HUES64 (cell line): Measurements from ENCODE around the gene ICAM2.

Experiments used
- H3K27ac ChIP-seq: 2 replicates; pipeline ENCODE4 v1.7.0; 2013; ENCODE audit warnings: low read depth, low read length, inconsistent platforms
- H3K27me3 ChIP-seq: 2 replicates; pipeline ENCODE4 v1.6.1; 2013; ENCODE audit warnings: mild to moderate bottlenecking, low read length; ENCODE audit not compliant: insufficient read depth
- H3K36me3 ChIP-seq: 2 replicates; pipeline ENCODE4 v1.6.1; 2013; ENCODE audit warnings: mild to moderate bottlenecking, low read length; ENCODE audit not compliant: insufficient read depth
- H3K4me1 ChIP-seq: 2 replicates; pipeline ENCODE4 v1.6.1; 2013; ENCODE audit warnings: mild to moderate bottlenecking, low read length, moderate library complexity; ENCODE audit not compliant: insufficient read depth
- H3K4me3 ChIP-seq: 2 replicates; pipeline ENCODE4 v1.5.1; 2013; ENCODE audit warnings: mild to moderate bottlenecking, low read length, moderate library complexity
- H3K9ac ChIP-seq: 2 replicates; pipeline ENCODE4 v1.6.1; 2013; ENCODE audit warnings: mild to moderate bottlenecking, low read depth, low read length
- H3K9me3 ChIP-seq: 2 replicates; pipeline ENCODE4 v1.6.1; 2013; ENCODE audit warnings: low read depth, low read length; ENCODE audit not compliant: insufficient read depth
- WGBS: fragments of 150-250, 120-280 bp; methylation state at CpG from one replicate; pipeline ENCODE4 v1.1.7; 2013; ENCODE audit warnings: missing lambda C conversion rate; 5-methylcytosine and 5-hydroxymethylcytosine counted together

Gene ICAM2

DNA sequence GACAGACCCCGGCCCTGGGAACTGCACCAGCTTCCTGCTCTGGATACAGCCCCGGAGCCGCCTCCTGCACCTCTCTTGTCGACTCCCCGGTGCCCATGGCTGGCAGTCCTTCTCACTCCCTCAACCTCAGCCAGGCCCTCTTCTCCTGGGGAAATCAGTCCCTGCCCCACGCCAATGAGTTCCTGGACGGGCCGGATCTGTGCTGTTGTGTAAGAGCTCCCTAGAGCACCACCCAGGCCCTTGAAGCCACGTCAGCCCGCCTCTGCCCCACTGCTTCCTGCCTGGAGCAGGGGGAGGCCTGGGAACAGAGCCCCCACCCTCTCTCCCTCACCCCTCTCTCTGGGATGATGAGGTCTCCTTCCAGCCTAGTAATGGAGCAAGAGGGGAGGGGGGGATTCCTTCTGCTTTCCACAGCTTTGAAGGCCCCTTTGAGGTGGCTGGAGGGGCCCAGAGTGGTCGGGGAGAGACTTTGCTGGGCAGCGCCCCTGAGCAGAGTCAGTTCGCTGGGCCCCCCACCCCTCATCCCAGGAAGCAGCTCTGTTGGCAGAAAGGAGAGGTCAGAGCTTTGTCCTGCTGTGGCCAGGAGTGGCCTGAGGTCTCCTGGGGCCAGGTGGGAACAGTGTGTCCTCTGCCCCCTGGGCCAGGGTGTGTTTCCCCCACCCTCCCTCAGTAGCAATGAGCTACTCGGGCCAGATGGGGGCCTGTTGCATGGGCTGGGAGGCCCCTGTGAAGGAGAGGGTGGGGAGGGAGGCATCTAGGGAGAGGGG, 18.5 kb downstream of the ICAM2 start:
- H3K4me3 ChIP-seq: no peak overlapping the region
- no peak overlapping the region for H3K9ac ChIP-seq
- peaks cover 6% of the 10 kb centered on the region; the same call in 1 of the 2 replicates for H3K4me1 ChIP-seq
- H3K9me3 ChIP-seq: no peaks in the 10 kb centered on the region
- H3K27ac ChIP-seq: no peak overlapping the region
- no peaks in the 10 kb centered on the region for H3K36me3 ChIP-seq
- WGBS: 86% methylated on average over 13 of the region's 14 CpGs
- H3K27me3 ChIP-seq: peaks cover 21% of the 10 kb centered on the region

- H3K27ac ChIP-seq: no peak overlapping the region
- peaks cover 6% of the 10 kb centered on the region; the same call in 1 of the 2 replicates for H3K4me1 ChIP-seq
- no peaks in the 10 kb centered on the region for H3K36me3 ChIP-seq
- no peak overlapping the region for H3K4me3 ChIP-seq
- WGBS: 83% methylated on average over 5 of the region's 7 CpGs
- H3K9ac ChIP-seq: no peak overlapping the region
- peaks cover 27% of the 10 kb centered on the region for H3K27me3 ChIP-seq
- H3K9me3 ChIP-seq: no peaks in the 10 kb centered on the region
These were observed 19.3 kb downstream of the ICAM2 start for GRCh38 chr17:64001091-64001579.

DNA sequence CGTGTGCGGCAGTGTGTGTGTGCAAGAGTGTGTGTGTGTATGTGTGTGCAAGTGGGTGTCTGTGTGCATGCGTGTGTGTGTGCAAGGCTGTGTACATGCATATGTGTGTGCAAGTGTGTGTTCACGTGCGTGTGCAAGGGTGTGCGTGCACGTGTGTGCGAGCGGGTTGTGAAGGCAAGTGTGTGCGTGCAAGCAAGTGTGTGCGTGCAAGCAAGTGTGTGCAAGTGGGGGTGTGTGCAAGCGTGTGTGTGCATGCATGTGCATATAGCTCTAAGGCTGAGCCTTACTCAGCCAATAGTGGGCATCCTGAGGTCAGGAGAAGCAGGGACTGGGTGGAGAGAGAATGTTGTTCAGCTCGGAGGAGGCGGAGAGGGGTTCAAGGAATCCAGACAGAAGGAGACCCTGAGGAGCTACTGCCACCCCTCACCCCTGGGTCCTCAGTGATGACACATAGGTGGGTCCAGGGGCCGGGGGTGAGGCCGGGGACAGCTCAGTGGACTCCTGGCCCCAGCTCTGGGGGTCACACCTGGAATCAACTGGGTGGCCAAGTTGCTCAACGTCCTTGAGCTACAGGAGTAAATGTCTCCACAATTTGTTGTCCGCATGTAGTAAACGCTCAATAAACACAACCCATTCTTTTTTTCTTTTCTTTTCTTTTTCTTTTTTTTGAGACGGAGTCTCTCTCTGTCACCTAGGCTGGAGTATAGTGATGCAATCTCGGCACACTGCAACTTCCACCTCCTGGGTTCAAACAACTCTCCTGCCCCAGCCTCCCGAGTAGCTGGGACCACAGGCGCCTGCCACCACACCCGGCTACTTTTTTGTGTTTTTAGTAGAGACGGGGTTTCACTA, 20.5 kb downstream of the ICAM2 start:
- Histone ChIP-seq H3K4me1 (peaks cover 6% of the 10 kb centered on the region; the same call in 1 of the 2 replicates), H3K36me3 (no peaks in the 10 kb centered on the region), H3K9me3 (no peaks in the 10 kb centered on the region), H3K4me3 (no peak overlapping the region), H3K27me3 (peaks cover 27% of the 10 kb centered on the region), H3K27ac (no peak overlapping the region), H3K9ac (no peak overlapping the region)
- WGBS: 93% methylated on average over 21 of the region's 25 CpGs

DNA sequence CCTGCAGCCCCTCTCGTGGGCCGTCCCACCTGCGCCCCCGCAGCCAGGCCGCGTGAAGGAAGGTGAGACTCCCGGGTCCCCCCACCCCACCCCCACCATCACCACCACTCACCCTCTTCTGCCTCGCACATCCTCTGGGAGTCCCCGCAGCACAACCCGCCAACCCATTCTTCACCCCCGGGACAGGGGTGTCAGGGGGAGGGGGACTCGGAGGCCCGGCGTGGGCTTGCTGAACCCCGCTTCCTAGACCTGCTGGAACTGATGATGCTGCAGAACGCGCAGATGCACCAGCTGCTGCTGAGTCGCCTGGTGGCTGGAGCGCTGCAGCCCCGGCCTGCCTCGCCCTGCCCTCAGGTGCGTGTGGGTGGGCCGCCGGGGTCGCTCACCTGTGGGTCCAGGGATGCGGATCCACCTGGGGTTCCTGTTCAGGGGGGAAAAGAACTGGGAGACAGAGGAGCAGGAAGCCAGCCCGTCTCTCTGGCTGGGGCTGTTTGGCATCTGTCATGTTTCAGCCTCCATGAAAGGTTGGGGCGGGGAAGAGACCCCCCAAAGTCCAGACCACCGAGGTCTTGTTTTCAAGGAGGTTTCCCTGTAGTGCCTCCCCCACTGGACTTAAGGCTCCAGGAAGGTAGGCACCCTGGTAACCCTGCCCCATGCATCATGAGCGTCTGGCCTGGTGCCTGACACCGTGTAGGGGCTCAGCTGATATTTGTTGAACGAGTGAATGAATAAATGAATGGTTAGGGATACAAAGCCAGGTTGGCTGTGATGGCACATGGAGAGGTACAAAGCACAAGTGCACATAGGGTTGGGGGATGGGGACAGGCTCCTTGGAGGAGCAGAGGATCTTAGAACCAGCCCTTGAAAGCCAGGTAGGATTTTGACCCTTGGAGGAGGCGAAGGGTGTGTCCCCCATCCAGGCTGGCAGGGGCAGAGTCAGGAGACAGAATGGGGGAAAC, 21.4 kb downstream of the ICAM2 start:
- H3K36me3 ChIP-seq: no peaks in the 10 kb centered on the region
- H3K27me3 ChIP-seq: peaks cover 30% of the 10 kb centered on the region
- H3K9ac ChIP-seq: no peak overlapping the region
- H3K4me3 ChIP-seq: peak overlapping the region; percentile 90
- peaks cover 6% of the 10 kb centered on the region; the same call in 1 of the 2 replicates for H3K4me1 ChIP-seq
- no peaks in the 10 kb centered on the region for H3K9me3 ChIP-seq
- WGBS: 39% methylated on average over 32 of the region's 33 CpGs
- H3K27ac ChIP-seq: no peak overlapping the region

DNA sequence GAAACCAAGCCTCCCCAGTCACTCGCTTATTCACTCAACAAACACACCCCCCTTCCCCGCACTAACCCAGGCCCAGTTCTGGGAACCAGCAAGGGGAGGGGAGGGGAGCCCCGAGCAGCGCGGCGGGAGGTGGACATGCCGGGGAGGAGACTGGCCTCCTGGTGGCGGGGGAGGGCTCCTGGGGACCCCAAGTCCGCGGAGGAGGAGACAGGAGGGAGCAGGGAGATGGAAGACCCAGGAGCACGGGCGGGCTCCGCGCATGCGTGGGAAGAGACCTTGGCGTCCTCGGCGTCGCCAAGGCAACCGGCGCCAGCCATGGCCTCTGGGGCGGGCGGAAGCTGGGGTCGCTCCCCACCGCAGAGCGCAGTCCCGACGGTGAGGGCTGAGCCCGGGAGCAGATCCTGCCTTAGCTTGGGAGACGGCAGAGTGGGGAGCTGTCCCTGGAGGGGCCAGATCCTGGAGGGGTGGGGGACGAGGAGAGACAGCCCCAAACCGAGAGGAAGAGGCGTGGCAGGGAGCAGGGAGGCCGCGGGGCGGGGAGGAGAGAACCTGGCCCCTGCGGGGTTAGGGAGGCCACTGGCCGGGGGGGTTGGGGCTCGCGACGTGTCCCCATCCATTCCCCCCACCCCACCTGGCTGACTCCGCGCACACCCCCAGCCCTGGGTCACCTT, 22.2 kb downstream of the ICAM2 start, which contains the start of gene PRR29:
TSS of gene PRR29 (plus strand) at position 302 of the 671 bp plus-strand sequence. CDS start at position 316, 14 bp downstream.
- Histone ChIP-seq H3K9ac (peak within 1 kb of the TSS; percentile 2), H3K9me3 (no peaks in the 10 kb centered on the region), H3K4me3 (peak within 1 kb of the TSS; percentile 90), H3K27ac (no peak within 1 kb of the TSS), H3K27me3 (peaks cover 36% of the 10 kb centered on the region), H3K36me3 (no peaks in the 10 kb centered on the region), H3K4me1 (peaks cover 6% of the 10 kb centered on the region; the same call in 1 of the 2 replicates)
- WGBS: 2% methylated on average over 36 of the region's 43 CpGs

DNA sequence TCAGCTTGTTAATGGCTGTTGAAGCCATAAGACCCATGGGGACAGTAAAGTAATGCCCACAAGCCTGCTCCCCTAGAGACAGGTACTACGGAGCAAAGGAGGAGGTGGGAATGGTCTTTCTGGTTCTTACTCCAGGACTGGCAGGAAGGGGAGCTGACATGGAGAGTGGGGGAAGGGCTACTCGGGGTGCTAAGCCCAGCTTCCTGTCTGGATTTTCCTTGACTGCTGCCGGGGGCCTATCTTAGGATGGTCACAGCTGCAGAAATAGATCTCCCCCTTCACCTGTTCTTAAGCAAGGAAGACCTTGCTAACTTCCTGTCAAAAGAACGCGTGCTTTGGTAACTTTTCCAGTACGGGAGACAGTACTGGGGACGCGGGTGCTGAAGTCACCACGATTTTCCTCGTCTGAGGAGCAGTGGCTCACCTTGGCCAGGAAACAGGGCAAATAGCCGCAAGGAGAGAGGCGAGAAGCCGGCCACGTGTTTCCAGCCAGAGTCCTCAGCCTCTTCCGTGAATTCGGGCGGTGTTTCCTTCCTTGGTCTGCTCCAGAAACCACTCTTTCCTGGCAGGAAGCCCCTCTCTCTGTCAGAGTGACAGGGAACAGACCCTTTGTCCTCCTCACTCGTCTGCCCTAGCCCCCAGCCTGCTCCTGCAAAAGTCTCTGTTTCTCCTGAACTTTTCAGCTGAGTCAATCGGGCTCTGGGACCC, 22.9 kb downstream of the ICAM2 start:
- Histone ChIP-seq H3K4me3 (peak overlapping the region; percentile 90), H3K9me3 (no peaks in the 10 kb centered on the region)

DNA sequence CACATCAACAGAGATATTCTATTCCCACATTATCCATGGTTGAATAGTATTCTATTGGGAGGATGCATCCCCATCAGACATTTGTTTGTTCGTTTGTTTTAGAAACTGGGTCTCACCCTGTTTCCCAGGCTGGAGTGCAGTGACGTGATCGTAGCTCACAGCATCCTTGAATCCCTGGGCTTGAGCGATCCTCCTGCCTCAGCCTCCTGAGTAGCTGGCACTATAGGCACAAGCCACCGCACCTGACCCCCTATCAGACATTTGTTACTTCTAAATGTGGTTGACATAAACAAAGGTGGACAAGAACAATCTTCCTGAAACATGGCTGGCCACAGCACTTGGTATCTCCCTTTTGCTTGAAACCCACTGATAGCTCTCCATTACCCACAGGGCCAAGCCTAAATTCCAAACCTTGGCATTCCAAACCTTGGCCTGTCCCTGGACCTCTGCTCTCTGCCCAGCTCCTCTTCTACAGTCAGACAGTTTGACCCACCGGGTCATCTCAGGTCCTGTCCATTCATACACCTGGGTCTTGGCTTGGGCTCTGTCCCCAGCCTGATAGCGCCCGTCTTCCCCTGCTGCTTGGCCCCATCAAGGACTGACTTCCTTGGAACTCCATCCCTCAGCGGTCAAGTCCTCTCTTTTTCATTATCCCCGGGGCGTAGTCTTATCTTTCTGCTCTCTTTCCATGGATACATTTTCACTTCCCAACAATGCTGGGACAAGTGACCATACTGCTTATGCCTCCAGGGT, 23.8 kb downstream of the ICAM2 start:
- no peaks in the 10 kb centered on the region for H3K9me3 ChIP-seq

More for the DNA sequence above, 22.9 kb downstream of the ICAM2 start:
- WGBS: 12% methylated on average over 19 of the region's 19 CpGs
- Histone ChIP-seq H3K27ac (no peak overlapping the region), H3K27me3 (peaks cover 40% of the 10 kb centered on the region), H3K36me3 (no peaks in the 10 kb centered on the region), H3K9ac (peak overlapping the region; percentile 2; the same call in 1 of the 2 replicates), H3K4me1 (peaks cover 6% of the 10 kb centered on the region; the same call in 1 of the 2 replicates)

DNA sequence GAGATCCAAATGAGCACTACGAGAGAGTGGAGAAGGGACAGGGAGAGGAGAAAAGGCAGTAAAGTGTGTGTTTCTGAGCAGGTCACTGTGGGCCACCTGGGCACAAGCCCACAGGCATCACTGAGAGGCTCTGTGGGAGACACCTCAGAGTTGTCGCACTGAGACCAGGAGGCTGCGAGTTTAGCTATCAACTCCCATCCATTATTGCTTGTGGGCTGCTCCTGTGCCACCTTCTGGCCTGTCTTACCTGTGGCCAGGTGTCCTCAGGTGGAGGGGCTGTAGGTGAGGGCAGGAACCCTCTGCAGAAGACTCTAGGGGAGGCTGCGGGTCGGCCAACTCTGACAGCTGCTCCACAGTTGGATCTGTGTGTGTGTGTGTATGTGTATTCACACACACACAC, 24.8 kb downstream of the ICAM2 start:
- H3K27me3 ChIP-seq: peaks cover 47% of the 10 kb centered on the region
- 83% methylated on average over 3 of the region's 5 CpGs for WGBS

More for the DNA sequence above, 23.8 kb downstream of the ICAM2 start:
- Histone ChIP-seq H3K4me3 (no peak overlapping the region), H3K4me1 (peaks cover 6% of the 10 kb centered on the region; the same call in 1 of the 2 replicates), H3K36me3 (no peaks in the 10 kb centered on the region), H3K9ac (no peak overlapping the region), H3K27ac (no peak overlapping the region), H3K27me3 (peaks cover 47% of the 10 kb centered on the region)
- 92% methylated on average over 11 of the region's 11 CpGs for WGBS

GRCh38 chr17:63993368-63993985, 27.0 kb downstream of the ICAM2 start:
- Histone ChIP-seq H3K9me3 (no peaks in the 10 kb centered on the region), H3K27me3 (peaks cover 41% of the 10 kb centered on the region), H3K4me1 (peaks cover 12% of the 10 kb centered on the region), H3K36me3 (no peaks in the 10 kb centered on the region), H3K9ac (no peak overlapping the region), H3K4me3 (no peak overlapping the region), H3K27ac (no peak overlapping the region)
- WGBS: 74% methylated on average over 3 of the region's 3 CpGs

More for the DNA sequence above, 24.8 kb downstream of the ICAM2 start:
- Histone ChIP-seq H3K9ac (no peak overlapping the region), H3K27ac (no peak overlapping the region), H3K4me1 (peaks cover 6% of the 10 kb centered on the region; the same call in 1 of the 2 replicates), H3K9me3 (no peaks in the 10 kb centered on the region), H3K36me3 (no peaks in the 10 kb centered on the region), H3K4me3 (no peak overlapping the region)
